NCI-H82 treated with DMSO at 0.1 percent for 48 hours (cell line): ENCODE data around the gene ENAM.
"Not testable (repeated sequence)": the region's sequence is repeated elsewhere in the genome, so short reads cannot be mapped to it uniquely, and the experiment has no call there.

Experiments used
- DNase-seq: peaks from one replicate; lab custom pipeline; 2025; ENCODE audit not compliant: unreplicated experiment; lab: John Stamatoyannopoulos, UW

Gene ENAM

GRCh38 chr4:70627620-70628019, 924 bp upstream of the ENAM start:
- DNase-seq: no peak

- DNase-seq: no peak
Measured at GRCh38 chr4:70629469-70630090, 1.0 kb downstream of the ENAM start.

GRCh38 chr4:70630162-70630561, 1.6 kb downstream of the ENAM start:
- no peak for DNase-seq

GRCh38 chr4:70632028-70632427, 3.5 kb downstream of the ENAM start:
- no peak for DNase-seq

GRCh38 chr4:70634482-70634881, 5.9 kb downstream of the ENAM start:
- no peak for DNase-seq

- peak; percentile 66 for DNase-seq
Measured at GRCh38 chr4:70637239-70637913, 8.8 kb downstream of the ENAM start.

- DNase-seq: no peak
Measured at GRCh38 chr4:70640192-70640591, 11.6 kb downstream of the ENAM start.

- not testable (repeated sequence) for DNase-seq
Measured at GRCh38 chr4:70650741-70651140, 22.2 kb downstream of the ENAM start.

GRCh38 chr4:70651864-70652506, 23.4 kb downstream of the ENAM start:
- peak; percentile 12 for DNase-seq

GRCh38 chr4:70654605-70655011, 26.1 kb downstream of the ENAM start:
- DNase-seq: no peak

GRCh38 chr4:70657326-70657725, 28.8 kb downstream of the ENAM start:
- no peak for DNase-seq

- DNase-seq: no peak
Measured at GRCh38 chr4:70658418-70658817, 29.9 kb downstream of the ENAM start.

GRCh38 chr4:70660106-70660505, 31.6 kb downstream of the ENAM start:
- no peak for DNase-seq

GRCh38 chr4:70661309-70661922, 32.9 kb downstream of the ENAM start:
- DNase-seq: not testable (repeated sequence)

GRCh38 chr4:70666369-70666768, 37.8 kb downstream of the ENAM start, which contains the start of gene JCHAIN:
TSS of gene JCHAIN (minus strand) at chr4:70666508. CDS start at chr4:70666490, 18 bp downstream.
- DNase-seq: no peak

GRCh38 chr4:70667740-70668535, 39.4 kb downstream of the ENAM start:
- no peak for DNase-seq

GRCh38 chr4:70670332-70671014, 41.9 kb downstream of the ENAM start:
- no peak for DNase-seq

- DNase-seq: no peak
Measured at GRCh38 chr4:70671091-70671490, 42.5 kb downstream of the ENAM start.

- no peak for DNase-seq
Measured at GRCh38 chr4:70674191-70674590, 45.6 kb downstream of the ENAM start.

GRCh38 chr4:70674731-70675130, 46.2 kb downstream of the ENAM start:
- no peak for DNase-seq
